Activated CD4-positive, alpha-beta T cell treated with anti-CD3 and anti-CD28 coated beads for 4 hours (primary cell): ENCODE data around the gene S100A9.
A peak's percentile ranks its signal among the peaks of the same experiment; 100 is the strongest.
"Not testable (repeated sequence)": the region's sequence is repeated elsewhere in the genome, so short reads cannot be mapped to it uniquely, and the experiment has no call there.

ENCODE experiments used
- DNase-seq, 2 donors: peaks; one replicate each; pipeline ENCODE4 v3.0.0-alpha.2; 2020

S100A9 gene

DNA sequence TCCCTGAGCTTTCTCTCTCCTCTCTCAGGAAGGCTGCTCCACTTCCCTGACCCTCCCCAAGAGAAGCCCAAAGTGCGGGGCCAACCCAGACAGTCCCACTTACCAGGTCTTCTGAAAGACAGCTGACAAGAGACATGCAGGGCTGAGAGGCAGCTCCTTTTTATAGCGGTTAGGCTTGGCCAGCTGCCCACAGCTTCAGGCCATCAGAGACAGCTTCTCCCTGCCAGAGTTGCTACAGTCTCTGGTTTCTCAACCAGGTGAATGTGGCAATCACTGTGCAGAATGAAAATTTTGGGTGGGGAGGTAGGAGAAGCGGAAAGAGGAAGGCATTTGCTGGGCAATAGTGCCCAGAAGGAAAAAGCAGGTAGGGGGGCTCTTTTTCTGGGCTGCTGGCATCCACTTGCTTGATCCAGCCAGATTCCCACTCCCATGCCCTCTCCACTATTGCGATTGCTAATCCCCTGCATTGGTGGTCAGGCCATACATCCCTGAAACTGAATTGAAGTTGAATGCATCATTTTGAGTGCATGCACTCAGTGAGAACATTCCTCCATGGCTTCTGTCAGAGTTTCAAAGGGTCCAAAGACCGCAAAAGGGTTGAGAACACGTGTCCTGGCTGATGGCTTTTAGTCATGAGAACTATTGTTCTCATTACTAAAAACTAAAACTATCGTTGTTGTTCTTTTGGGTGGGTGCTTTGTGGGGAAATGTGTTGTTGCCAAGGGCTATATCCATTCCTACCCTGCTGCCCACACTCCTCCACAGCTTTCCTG lies 33.5 kb downstream of the S100A9 start, which contains the start of gene S100A8:
S100A8 (minus strand) TSS at position 136 of the 773 bp plus-strand sequence. CDS start 538 bp downstream, outside the sequence.
- no peak for DNase-seq

DNA sequence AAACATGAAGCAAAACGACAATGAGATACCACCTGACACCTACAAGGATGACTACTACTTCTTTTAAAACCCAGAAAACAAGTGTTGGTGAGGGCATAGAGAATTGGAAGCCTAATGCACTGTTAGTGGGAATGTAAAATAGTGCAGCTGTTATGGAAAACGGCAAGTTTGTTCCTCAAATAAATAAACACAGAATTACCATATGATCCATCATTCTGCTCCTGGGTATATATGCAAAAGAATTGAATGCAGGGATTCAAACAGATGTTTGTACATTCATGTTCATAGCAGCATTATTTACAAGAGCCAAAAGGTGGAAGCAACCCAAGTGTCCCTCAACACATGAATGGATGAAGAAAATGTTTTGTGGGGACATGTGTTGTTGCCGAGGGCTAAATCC lies 34.6 kb downstream of the S100A9 start:
- DNase-seq = no peak

DNA sequence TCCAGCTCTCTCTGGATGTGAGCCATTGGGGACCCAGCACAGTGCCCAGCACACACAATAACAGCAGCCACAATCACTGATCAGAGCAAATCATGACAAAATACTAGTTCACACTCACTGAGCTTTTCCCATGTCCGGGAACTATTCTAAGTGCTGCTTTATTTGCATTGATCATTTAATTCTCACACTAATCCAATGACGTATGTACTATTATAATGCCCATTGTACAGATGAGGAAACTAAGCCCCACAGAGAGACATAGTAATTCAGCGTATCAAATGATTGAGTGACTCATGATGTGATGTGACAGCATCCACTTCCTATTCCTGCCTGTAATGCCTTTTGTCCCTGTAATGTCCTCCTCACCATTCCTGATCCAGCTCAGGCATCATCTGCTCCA lies 35.2 kb downstream of the S100A9 start:
- DNase-seq = no peak

DNA sequence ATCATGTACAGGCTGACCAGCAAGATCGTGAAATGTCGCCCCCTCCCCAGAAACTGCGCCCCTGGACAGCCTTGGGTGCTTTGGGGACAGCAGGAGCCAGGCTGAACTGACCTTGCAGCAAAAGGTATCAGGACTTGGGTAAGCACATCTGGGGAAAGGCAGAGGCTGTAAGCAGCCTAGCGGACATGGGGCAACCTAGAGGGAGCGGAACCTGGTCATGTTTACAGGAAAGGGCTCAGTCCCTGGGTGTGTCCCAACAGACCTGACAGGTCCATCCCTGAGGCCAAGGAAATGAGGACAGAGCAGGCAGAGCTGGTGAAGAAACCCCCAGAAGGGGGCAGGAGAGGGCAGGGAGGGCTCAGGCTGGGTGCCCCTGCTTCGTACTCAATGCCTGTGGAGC lies 36.3 kb downstream of the S100A9 start:
- no peak for DNase-seq

DNA sequence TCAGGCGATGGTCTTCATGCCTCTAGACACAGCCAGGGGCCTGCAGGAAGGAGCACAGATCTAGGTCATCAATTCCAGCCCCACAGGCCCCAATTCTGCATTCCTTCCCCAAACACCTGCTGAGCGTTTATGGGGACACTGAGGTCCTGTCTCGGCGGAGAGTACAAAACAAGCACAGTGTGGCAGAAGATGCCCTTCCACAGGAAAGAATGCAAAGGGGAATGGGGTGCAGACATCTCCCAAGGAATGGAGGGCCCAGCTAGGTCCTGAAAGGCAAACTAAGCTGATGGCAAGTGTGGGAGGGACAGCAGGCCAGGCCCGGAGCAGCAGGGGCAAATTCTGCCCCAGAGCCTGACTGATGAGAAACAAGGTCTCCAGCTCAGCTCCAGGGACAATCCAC lies 36.7 kb downstream of the S100A9 start:
- DNase-seq = no peak

DNA sequence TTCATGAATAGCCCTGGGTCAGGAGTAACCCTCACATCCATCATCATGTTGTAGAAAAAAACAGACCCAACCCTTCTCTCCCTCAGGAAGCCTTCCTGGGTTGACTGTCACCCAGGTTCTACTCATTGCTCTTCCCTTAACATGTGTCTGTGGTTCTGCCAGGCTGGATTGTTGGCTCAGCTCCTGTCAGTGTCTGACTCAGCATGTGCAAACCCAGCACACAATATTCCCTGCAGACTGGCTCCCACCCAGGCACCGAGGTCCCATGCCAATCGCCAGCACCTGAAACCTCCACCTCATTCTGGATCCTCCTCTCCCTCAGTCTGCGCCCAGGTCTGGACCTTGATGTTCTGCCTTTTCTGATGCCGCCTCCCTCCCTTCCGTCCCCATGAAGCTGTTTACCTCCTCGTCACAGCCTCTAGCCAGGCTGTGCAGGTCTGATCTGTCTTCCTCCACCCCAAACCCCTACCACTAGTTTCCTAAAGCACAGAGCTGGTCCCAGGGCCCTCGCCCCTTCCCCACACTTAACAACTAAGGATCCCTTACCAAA lies 37.6 kb downstream of the S100A9 start:
- no peak for DNase-seq

DNA sequence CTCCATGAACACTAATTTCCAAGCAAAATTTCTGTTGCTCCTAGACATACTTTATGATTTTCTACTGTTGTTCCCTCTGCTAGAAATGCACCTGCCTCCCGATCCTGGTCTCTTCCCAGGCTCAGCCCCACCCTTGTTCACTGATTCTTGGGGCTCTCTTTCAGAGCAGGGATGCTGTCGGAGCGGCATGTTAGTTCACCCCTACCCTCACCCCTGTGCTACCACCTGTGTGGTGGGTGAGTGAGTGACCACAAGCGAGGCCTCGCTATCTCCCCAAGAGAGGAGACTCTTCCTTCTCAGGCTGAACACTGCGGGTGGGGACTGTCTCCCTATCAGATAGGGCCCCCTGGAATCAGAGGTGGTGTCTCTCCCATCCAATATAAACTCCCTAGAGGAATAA lies 38.1 kb downstream of the S100A9 start:
- DNase-seq = no peak

DNA sequence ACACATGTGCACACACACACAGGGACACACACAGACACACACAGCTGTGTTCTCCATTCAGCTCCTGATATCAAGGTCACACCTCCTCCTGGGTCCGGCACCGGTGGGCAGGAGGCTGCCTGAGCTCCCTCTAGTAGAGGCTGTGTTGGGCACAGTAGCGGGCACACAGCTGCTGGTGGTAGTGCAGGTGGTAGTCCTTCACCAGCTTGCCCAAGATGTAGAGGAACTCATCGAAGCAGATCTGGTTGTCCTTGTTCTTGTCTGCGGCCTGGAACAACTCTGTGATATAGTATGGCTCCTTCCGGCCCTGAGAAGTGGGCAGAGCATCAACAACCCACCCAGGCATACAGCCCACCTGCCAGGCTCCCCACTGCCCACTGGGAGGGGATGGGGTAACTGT lies 38.8 kb downstream of the S100A9 start:
- no peak for DNase-seq

DNA sequence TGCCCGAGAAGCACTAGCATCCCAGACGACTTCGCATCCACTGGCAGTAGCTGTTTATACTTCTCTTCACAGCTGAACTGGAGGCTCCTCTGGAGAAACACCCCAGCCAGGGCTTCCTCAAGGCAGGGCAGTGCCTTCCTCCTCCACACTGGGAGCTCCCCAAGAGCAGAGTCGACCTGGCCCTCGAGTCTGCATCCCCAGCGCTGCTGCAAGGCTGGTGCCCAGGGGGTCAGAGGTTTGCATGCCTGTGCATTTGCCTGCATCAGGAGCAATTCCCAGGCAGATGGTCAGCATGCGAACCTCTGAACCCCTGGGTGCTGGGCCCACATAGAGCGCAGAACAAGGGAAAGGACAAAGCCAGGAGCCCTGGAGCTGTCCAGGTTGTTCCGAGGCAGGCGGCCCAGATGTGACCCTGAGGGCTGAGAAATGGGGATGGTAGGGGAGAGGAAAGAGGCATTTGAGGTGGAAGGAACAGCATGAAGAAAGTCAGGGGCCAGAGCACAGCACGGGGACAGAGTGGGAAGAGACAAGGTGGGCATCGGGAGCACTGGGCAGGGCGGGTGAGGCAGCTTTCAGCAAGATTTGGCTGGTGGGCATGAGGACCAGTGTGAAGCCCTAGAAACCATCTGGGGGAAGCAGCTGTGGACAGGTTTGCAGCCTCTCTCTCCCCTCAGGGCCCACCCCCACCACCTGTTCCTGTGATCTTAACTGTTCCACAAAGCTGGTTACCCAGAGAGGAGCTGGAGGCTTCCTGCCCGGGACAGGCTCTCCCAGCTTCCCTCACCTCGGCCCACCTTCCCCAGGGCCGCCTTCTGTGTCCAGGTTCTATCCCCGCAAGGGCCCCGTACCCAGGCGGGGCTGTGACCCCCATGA lies 39.6 kb downstream of the S100A9 start:
- DNase-seq = no peak

DNA sequence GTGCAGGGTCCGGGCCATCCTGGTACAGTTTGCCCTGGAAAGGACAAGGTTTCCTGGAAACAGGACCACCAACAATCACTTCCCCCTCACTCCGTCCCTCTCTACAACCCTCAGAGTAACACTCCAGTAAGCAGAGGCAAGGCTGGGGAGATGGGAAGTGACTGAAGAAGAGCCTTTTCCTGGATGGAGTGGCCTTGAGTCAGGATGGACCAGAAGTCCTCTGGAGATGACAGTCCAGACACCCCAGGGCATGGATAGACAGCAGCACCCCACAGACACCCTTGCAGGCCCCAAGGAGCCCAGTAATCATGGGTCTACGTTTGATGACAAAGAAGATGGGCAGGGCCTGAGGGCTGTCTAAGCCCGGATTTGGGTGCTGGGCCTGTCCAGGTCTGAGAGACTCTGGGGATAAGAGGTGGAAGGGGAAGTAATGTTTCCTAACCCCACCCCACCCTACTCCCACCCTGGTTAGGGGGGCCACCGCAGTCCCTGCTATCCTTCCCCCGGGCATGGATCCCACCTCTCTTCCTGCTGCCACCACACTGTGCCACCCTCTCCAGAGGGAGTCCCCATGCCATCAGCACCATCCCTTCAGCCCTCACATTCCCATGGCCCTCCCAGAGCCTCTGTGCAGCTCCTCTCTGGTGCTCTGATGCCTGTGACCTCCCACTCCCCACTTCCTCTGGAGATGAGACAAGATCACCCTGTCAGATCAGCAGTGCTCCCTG lies 40.4 kb downstream of the S100A9 start:
- no peak for DNase-seq

DNA sequence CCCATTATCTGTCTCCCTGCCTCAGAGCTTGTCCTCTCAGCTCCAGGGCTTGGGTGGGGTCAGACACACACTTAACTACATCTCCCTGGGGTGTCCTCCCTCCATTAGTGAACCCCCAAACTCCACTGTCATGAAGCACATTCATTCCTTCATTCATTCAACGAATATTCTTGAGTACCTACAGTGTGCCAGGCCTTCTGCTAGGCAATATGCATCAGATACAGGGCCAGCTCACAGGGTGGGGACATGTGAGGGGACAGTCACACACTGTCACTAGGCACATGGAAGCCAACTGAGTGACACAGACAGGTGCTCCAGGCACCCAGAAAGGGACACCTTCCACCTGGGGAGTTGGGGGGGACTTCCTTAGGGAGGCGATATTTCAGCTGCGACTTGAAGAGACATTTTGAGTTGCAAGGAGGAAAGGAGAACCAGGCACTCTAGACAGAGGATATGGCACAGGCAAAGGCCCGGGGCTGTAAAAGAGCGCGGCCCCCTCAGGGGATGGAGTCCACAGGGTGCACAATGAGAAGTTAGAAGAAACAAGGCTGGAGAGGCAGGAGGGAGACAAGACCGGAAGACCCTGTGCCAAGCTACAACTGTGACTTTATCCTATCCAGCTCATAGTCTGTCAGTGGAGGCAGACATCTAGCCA lies 41.9 kb downstream of the S100A9 start:
- no peak for DNase-seq

DNA sequence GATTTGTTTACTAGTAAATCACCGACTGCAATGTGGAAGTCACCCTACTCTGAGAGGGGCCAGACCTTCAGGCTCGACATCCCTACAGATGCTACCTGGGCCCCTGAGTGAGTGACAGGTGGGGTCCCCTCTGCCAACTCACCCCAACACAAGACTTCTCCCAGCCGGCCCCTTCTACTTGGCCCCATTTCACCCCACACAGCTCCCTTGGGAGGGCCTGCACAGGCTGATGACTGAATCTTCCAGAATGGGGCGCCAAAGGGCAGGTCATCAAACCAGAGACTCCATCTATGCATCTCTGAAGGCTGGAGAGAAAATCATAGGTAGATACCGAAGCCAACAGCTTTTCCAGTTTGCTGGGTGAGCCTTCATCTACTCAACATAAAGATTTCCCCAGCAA lies 42.6 kb downstream of the S100A9 start:
- DNase-seq = no peak

DNA sequence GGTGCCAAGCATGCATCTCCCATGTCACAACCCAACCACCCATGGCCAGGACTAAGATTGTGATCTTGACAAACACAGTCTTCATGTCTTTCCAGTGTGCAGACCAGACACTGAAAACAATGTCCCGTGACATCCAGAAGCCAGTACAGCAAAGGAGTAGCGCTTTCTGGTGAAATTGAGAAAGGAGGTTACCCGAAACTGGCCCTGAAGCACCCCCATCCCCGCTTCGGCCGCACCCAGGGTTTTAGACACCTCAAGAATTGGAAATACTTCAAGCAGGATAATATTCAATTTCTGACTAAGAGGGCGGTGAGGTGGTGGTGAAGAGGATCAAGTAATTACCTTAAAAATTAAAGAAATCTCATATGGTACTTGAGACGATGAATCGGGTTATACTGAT lies 43.8 kb downstream of the S100A9 start:
- DNase-seq = no peak

DNA sequence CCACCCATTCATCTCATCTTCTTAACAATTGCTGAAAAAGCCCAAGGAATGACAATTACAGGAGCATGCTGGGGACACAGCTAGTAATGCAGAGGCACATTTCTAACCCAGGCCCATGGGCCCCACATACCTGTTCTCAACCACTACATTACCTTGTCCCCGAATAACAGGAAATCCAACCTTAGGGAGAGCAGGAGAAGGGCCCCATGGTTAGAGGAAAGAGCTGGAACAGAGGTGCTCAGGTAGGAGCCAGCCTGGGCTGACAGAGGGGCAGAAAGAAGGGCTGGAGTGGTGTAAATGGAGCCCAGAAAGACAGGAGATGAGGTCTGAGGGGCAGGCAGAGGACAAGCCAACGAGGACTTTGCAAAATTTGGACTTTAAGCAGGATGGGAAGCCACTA lies 44.6 kb downstream of the S100A9 start:
- DNase-seq = no peak

DNA sequence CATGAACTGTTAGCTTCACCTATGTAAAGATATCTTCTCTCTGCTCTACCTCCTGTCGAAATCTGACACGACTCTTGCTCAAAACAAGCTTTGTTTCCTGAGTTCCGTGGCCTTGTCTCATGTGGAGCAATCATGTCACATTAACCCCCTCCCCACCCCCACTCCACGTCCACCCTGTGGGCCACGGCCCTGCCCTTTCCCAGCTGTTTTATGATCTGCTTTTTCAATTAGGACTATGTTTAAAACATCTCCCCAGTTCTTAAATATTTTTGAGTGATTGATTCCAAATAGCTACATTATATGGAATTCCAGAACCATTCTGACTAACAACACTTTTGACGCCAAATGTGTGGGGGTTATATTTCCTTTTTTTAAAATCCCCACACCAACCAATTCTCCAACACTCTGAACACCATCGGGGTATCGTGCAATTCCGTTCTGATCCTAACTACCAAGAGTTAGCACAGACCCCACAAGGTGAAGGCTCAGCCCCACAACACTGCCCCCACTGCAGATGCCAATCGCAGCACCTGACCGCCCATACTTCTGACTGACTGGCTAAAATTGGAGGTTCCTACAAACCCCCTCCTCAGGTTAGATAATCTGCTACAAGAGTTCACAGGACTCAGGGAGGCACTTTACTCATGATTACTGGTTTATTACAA lies 45.9 kb downstream of the S100A9 start:
- no peak for DNase-seq

DNA sequence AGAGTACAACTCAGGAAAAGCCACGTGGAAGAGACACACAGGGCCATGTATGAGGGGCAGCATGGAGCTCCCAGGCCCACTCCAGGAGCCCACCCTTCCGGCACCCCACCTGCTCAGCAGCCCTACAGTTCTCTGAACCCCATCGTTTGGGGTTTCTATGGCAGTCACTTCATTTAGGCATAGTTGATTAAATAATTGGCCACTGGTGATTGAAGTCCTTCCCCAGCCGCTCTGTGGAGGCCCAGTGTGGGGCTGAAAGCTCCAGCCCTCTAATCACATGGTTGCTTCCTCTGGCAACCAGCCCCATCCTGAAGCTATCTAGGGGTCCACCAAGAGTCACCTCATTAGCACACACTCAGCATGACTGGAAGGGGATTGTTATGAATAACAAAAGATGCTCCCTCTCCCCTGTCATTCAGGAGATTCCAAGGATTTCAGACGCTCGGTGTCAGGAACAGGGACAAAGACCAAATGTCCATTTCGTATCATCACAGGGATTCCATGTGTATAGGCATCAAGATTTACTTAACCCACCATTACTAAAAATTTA lies 46.5 kb downstream of the S100A9 start:
- DNase-seq = no peak

DNA sequence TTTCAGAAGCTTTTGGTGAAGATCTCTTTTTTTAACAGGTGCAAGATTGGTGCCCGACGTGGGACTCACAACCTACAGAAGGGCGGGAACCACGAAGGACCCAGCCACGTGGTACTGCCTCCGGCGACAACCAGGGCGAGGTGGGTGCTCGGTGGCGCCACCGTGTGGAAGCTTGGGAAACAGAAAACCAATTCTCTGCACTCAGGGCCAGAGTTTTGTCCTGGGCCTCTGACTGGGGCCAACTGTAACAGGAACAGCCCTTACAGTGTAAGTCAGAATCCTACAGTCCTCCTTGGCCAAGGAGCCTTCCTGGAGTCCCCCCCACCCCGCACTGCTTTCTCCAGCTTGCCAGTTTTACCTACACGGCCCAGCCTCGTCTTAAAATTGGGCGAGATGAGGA lies 47.1 kb downstream of the S100A9 start:
- peak; percentile 30 to 45 for DNase-seq

DNA sequence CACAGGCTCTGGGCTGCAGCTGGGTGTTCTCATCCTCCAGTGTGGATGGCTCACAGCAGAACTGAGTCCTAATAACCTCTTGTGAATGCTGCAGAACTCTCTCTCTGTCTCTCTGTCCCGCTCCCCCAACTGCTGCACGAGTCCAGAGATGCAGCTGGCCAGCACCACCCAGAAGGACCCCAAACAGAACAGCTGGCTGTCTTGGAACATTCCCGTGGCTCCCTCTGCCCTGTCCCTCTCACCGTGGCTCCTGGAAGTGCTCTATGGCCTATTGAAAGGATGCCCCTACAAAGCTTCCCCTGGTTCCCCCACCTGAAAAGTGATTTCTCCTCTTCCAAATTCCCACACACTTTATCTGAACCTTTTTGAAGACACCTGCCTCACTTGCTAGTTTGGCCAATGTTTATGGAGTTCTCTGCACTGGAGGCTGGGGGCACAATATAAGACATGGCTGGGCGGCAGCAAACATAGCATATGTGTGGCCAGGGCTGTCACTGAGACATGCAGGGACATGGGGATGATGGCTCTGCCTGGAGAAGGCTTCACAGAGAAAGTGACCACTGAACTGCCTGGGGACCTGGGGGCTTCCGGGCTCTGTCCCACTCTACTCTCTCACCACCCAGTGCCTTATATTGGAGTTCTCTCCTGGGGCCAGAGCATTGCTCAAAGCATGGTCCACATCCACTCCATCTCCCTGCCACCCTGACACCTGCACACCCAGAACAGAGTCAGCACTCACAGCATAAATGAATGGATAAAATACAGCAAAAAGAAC lies 48.4 kb downstream of the S100A9 start:
- DNase-seq = not testable (repeated sequence)

DNA sequence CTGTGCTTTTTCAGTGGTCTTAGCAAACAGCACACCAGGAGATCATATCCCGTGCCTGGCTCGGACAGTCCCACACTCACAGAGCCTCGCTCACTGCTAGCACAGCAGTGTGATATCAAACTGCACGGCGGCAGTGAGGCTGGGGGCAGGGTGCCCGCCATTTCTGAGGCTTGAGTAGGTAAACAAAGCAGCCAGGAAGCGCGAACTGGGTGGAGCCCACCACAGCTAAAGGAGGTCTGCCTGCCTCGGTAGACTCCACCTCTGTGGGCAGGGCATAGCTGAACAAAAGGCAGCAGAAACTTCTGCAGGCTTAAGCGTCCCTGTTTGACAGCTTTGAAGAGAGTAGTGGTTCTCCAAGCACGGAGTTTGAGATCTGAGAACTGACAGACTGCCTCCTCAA lies 49.6 kb downstream of the S100A9 start:
- not testable (repeated sequence) for DNase-seq
